ENCODE measurements around the gene SACM1L. TPM values are rescaled to one million over a fixed set of nuclear protein-coding genes. Genes with fewer than 3 reads are reported as not detected.

SACM1L gene
- total RNA-seq, 1 experiment from 2014 or later: 79.6 TPM

DNA sequence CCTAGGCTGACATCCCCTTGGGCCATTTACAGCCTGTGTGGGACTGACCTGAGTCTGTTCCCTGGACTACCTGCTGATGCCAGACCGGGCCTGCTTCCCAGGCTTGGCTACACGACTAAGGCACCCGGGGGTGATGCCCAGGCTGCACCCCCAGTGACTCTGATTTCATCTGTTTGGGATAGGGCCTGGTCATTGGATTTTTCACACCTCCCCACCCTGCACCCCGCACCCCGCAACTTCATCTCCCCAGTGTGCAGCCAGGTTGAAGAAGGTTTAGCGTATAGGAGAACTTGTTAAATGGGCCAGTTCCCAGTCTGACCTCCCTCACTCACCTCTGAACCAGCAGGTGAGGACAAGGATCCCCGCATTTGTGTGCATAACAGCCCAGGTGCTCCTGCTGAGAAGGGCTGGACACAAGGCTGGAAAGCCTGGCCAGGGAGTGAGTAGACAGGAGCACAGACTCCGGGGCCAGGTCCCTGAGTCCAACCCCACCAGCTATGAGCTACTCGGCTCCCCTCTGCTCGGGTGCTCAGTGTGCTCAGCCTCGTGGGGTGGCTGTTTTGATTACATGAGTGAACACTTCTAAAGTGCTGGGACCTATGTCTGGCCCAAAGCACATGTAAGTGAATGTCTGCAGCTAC, 88.7 kb downstream of the SACM1L start:
- ChIA-PET CTCF (interaction anchor here (1.2 to 1.9 kb wide), 3 partner anchors 17 to 118 kb away, joined by 3 to 15 read pairs (median 4); no protein-coding TSS in a partner anchor), POLR2A (interaction anchor here (1.1 kb wide), 1 partner anchor 28 kb away, joined by 4 read pairs; no protein-coding TSS in a partner anchor)
- H3K27me3 Mint-ChIP-seq (ENCODE audit: low read depth): no peaks in the 10 kb centered on the region; the same call in 1 of the 2 replicates
- DNase-seq (ENCODE audit: low spot score): no peak
- TF ChIP-seq ATF1 (CRISPR knock-in tag; IDR thresholded peaks at IDR 0.05) (no peak), RORB (CRISPR knock-in tag; IDR thresholded peaks at IDR 0.05) (no peak), TP53 (CRISPR knock-in tag; IDR thresholded peaks at IDR 0.05) (no peak), USF2 (CRISPR knock-in tag; IDR thresholded peaks at IDR 0.05) (no peak), USF1 (CRISPR knock-in tag; IDR thresholded peaks at IDR 0.05) (no peak), FOXJ3 (CRISPR knock-in tag; IDR thresholded peaks at IDR 0.05; ENCODE audit: borderline replicate concordance) (no peak), RELA (CRISPR knock-in tag; IDR thresholded peaks at IDR 0.05; ENCODE audit: borderline replicate concordance) (no peak), CREM (CRISPR knock-in tag; IDR thresholded peaks at IDR 0.05) (no peak)
- TF ChIP-seq, protein P1, sequence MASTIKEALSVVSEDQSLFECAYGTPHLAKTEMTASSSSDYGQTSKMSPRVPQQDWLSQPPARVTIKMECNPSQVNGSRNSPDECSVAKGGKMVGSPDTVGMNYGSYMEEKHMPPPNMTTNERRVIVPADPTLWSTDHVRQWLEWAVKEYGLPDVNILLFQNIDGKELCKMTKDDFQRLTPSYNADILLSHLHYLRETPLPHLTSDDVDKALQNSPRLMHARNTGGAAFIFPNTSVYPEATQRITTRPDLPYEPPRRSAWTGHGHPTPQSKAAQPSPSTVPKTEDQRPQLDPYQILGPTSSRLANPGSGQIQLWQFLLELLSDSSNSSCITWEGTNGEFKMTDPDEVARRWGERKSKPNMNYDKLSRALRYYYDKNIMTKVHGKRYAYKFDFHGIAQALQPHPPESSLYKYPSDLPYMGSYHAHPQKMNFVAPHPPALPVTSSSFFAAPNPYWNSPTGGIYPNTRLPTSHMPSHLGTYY (CRISPR knock-in tag; IDR thresholded peaks at IDR 0.05): no peak
- TF ChIP-seq, protein P2, sequence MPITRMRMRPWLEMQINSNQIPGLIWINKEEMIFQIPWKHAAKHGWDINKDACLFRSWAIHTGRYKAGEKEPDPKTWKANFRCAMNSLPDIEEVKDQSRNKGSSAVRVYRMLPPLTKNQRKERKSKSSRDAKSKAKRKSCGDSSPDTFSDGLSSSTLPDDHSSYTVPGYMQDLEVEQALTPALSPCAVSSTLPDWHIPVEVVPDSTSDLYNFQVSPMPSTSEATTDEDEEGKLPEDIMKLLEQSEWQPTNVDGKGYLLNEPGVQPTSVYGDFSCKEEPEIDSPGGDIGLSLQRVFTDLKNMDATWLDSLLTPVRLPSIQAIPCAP (CRISPR knock-in tag; IDR thresholded peaks at IDR 0.05): no peak
- TF ChIP-seq, protein P3, sequence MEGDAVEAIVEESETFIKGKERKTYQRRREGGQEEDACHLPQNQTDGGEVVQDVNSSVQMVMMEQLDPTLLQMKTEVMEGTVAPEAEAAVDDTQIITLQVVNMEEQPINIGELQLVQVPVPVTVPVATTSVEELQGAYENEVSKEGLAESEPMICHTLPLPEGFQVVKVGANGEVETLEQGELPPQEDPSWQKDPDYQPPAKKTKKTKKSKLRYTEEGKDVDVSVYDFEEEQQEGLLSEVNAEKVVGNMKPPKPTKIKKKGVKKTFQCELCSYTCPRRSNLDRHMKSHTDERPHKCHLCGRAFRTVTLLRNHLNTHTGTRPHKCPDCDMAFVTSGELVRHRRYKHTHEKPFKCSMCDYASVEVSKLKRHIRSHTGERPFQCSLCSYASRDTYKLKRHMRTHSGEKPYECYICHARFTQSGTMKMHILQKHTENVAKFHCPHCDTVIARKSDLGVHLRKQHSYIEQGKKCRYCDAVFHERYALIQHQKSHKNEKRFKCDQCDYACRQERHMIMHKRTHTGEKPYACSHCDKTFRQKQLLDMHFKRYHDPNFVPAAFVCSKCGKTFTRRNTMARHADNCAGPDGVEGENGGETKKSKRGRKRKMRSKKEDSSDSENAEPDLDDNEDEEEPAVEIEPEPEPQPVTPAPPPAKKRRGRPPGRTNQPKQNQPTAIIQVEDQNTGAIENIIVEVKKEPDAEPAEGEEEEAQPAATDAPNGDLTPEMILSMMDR (IDR thresholded peaks at IDR 0.05): no peak
- no peak overlapping the region for H3K4me3 Mint-ChIP-seq
- no peak overlapping the region for H3K27ac Mint-ChIP-seq
- H3K4me1 Mint-ChIP-seq: peaks cover 23% of the 10 kb centered on the region
- H3K36me3 Mint-ChIP-seq: no peaks in the 10 kb centered on the region
- no peak for ATAC-seq
- no peaks in the 10 kb centered on the region for H3K9me3 Mint-ChIP-seq

DNA sequence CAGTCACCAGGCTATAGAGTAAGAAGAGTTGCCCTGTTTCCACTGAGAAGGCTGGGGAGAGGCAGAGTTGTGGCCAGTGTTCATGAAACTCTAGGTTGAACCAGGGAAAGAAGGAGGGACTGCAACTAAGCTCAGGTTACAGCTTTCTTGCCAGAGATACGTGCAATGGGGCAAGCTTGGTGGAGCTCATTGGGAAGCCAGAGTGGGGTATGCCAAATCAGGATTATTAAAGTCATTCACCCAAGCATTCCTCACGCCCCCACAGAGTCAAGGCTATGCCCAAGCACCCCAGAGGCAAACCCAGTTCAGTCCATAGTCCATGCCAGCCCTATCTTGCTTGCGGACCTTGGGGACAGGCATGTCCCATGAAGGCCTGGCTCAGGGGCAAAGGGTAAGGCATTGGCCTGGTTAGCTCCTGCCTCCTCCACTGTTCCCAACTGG, 89.6 kb downstream of the SACM1L start:
- ATAC-seq (no peak), DNase-seq (ENCODE audit: low spot score) (no peak)
- ChIA-PET POLR2A (interaction anchor here (1.1 kb wide), 1 partner anchor 27 kb away, joined by 4 read pairs; no protein-coding TSS in a partner anchor), CTCF (interaction anchor here (1.2 to 1.9 kb wide), 3 partner anchors 18 to 119 kb away, joined by 3 to 15 read pairs (median 4); no protein-coding TSS in a partner anchor)
- Mint-ChIP-seq H3K27me3 (ENCODE audit: low read depth) (no peaks in the 10 kb centered on the region; the same call in 1 of the 2 replicates), H3K4me1 (peaks cover 23% of the 10 kb centered on the region), H3K27ac (no peak overlapping the region), H3K4me3 (no peak overlapping the region), H3K36me3 (no peaks in the 10 kb centered on the region), H3K9me3 (no peaks in the 10 kb centered on the region)
- TF ChIP-seq GABPB1 (CRISPR knock-in tag; IDR thresholded peaks at IDR 0.05): no peak
- no peak for TF ChIP-seq PRDM15 (CRISPR knock-in tag; IDR thresholded peaks at IDR 0.05)
- TF ChIP-seq ARID4B (CRISPR knock-in tag; IDR thresholded peaks at IDR 0.05; ENCODE audit: borderline replicate concordance): no peak
- TF ChIP-seq SOX15 (CRISPR knock-in tag; IDR thresholded peaks at IDR 0.05): no peak
- no peak for TF ChIP-seq ZNF425 (CRISPR knock-in tag; conservative IDR thresholded peaks at IDR 0.05)
- TF ChIP-seq RELA (CRISPR knock-in tag; IDR thresholded peaks at IDR 0.05; ENCODE audit: borderline replicate concordance): no peak
- no peak for TF ChIP-seq NFE2L1 (CRISPR knock-in tag; IDR thresholded peaks at IDR 0.05)
